HG03108 (cell line): ENCODE results near the gene CNNM2.
"Not testable (repeated sequence)": the region's sequence is repeated elsewhere in the genome, so short reads cannot be mapped to it uniquely, and the experiment has no call there.

Experiments
- ATAC-seq: cut with Tn5 transposase; IDR thresholded peaks from one replicate; pipeline ENCODE4 v1.9.1; 2021; ENCODE audit warnings: moderate library complexity; ENCODE audit not compliant: unreplicated experiment

CNNM2 gene

DNA sequence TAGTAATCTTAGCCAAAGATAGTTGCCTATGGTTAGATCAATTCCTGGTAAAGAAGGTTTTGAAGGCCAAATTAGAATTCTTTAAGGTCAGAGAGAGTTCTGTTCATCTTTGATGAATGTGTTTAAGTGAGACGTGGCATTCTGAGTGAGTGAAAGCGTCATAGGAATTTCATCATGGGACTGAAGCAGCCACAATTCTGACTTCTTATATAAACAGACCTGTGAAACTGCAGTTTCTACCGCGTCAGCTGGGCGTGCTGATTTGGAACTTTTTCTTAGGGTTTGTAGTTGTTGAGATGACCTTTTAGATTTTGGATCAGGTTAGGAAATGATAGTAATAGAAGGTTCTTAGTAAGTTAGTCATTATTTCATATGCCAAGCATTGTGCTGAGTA is 103.8 kb downstream of the CNNM2 start:
- ATAC-seq: no peak

DNA sequence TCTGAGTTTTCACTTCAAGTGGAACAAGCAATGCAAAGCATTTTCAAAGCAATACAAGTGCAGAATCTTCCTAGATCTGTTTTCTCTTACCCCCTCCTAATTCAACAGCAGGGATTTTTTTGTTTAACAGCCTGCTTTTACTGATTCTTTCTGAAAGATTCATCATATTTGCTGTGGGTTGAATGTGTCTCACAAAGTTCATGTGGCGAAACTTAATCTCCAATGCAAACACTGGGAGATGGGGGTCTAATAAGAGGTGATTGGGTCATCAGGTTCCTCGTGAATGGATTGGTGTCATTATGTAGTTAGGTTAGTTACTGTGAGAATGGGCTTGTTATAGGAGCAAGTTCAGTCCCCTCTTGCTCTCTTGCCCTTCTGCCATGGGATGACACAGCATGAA is 107.6 kb downstream of the CNNM2 start:
- no peak for ATAC-seq

DNA sequence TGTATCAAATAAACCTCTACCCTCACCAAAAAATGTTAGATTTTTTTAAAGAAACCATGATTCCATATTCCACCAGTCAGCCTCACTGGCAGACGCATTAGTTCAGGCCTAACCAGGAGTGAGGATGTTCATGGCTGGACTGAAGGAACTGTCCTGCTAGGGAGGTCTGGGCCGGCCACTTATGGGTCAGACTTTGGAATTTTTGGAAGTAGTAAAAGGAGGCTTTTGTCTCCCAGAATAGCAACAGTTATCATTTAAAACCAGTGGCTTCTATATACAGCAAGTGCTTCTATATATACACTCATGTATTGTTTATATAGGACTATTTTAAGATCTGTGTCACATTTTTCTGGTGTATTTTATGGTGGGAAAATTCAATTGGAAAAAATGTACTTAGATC is 120.5 kb downstream of the CNNM2 start:
- no peak for ATAC-seq

DNA sequence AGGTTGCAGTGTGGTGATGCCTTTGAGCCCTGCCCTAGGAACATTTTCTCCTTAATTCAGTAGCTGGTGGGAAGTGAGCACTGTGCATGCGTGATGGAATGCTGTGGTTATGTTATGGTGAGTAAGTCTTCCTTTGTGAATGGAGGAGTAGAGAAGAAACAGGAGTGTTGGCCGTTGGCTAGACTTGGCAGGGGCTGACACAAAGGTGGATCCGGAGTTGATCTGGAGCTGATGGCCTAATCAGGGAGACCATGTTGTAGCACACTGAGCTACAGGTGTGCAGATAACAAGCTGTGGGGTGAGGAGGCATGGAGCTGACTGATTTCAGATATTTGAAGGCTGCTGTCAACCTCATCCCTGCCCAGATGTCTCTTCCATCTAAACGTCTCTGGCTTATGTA is 122.3 kb downstream of the CNNM2 start:
- ATAC-seq: no peak

DNA sequence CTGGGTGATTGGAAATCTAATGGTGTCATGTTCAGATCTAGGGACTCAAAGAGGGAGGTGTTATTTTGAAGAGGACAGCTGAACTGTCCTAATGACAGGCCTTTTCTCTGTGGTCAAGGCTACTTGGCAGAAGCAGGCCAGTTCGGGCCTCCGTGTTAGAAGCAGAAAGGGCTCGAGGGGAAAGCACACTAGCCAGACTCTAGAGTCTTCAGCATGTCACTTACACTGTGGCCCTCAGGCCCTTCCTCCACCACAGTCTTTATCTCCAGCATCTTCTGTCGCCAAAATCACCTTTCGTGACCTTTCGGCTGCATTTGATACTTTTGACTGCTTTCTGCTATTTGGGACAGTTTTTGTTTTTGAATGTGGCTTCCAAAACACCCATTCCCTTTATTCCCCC is 123.3 kb downstream of the CNNM2 start:
- no peak for ATAC-seq

DNA sequence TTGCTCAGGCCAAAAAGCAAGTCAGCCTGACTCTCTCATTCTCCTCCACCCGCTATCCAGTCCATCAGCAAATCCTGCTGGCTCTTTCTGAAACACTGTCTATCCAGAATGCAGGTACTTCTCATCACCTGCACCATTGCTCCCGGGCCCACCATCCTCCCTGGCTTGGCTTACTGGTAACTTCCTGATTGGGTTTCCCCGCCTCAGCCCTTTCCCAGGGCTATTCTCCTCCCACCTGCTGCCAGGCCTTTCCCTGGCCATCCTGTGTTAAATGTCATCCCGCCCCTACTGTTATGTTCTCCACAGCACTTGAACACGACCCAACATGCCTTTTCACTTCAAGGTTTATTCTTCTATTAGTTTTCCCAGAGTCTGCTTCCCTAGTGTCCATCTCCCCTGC is 124.0 kb downstream of the CNNM2 start:
- ATAC-seq: no peak

DNA sequence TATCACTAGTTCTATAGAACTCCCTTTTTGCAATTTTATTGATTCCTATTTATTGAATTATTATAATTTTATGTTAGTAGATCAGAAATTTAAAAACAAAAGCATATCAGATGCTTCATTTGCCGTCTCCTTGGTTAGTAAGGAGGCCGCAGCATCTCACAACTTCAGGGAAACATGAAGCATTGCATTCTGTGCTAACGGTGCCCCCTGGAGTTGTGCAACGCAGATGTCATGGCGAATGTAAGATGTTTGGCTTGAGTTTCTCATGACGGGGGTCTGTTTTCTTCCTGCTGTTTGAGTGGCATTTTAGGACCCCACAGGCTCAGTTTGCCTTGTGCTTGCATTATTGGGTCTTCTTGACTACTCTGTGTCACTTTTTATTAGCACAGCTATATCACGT is 124.8 kb downstream of the CNNM2 start:
- ATAC-seq: no peak

DNA sequence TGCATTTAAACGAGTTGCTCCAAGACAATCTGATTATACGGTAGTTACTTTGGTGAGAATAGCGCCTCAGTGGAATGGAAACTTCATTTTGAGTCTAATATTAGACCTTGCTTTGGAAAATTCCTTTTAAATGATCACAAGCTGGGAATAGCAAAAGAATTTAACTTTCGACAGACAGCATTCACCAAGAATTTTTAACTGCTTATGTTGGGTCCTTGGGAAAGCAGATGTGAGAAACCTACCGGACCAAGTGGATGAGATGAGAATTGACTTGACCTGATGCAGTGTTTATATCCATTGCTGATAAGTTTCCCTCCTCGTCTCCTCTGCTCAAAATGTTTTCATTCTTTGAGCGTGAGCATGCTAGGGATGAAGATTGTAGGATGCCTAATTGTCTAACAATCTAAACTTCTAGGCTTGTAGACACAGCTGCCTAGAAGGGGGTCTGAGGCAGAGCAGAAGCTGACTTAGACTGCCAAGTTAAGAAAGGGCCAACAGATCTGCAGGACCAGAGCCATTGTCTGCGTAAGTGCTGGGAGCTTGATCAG is 126.9 kb downstream of the CNNM2 start:
- no peak for ATAC-seq

DNA sequence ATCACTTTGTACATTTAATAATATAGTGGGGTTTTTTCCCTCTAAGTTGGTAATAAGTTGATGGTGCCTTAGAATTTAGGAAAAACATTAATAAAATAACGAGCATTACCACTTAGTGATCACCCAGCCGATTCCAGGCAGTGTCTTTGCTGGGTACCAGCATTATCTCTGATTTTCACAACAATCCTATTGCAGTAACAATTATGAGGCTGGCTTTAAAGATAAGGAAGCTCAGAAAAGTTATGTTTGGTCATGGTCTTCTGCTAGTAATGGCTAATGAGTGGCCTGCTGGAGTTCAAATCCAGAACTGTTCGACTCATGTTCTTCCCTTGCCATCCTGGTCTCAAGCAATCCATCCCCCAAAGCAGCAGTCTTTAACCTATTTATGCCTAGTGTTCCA is 127.9 kb downstream of the CNNM2 start:
- no peak for ATAC-seq

DNA sequence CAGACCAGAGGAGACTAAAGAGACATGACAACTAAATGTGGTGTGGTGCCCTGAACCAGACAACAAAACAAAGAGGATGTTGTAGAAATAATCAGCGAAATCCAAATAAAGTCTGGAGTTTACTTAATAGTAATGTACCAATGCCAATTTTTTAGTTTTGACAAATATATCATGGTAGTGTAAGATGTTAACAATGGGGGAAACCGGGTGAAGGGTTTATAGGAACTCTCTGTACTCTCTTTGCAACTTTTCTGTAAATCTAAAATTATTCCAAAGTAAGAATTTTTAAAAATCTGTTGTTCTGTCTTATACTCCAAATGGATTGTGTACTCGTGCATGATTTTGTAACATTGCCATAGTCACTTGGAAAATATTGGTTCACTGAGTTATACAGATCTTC is 129.3 kb downstream of the CNNM2 start:
- no peak for ATAC-seq

DNA sequence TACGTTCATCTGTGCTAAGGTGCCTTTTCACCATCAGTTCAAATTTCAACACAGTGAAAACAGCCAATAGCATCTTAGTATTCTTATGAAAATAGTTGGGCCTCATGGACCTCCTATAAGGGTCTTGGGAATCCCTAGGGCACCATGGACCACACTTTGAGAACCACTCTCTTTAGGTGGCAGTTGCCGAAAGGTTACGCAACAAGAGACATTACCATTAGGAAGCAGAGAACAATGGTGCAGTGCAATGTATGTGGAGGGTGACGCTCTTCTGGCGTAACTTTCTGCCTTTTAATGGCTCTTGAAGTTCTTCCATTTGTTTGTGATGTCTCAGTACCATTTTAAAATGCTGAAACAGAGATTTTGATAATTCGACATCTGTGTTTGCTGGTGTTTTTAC is 131.1 kb downstream of the CNNM2 start:
- ATAC-seq: no peak

DNA sequence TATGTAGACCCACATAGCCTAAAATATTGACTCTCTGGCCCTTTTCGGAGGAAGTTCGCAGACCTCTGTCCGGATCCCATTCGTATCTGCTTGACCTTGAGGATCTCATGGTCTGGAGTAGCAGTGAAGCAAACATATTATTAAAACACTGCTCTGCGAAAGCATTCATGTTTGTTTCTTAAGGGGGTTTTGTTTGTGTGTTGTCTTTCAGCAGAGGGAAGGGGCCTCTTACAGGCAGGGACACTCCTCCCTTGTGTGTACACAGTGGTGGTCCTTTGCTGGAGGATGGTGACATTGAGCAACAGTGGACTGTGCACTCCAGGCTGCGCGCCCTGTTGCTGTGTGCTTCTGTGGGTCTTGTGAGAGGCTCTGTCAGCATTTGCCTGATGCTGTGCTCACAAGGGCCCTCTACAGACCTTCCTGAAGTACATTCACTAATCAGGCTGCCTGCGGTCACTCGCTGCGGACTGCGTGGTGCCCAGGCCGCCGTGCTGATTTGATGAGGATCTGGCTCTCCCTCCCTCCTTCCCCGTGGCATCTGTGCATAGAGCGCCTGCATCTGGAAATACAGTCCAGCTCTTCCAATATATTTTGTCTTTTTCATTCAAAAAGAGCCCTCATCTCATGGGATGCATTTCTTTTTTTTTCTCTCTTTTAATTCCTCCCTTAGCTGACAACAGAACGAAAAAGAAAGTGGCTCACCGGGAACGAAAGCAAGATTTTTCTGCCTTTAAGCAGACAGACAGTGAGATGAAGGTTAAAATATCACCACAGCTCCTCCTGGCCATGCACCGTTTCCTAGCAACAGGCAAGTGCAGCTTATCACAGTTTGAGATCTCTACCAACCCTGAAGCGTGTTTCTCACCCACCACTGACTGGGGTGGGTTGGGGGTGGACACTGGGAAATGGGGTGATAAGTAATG is 135.8 kb downstream of the CNNM2 start:
- peak; percentile 85 for ATAC-seq

DNA sequence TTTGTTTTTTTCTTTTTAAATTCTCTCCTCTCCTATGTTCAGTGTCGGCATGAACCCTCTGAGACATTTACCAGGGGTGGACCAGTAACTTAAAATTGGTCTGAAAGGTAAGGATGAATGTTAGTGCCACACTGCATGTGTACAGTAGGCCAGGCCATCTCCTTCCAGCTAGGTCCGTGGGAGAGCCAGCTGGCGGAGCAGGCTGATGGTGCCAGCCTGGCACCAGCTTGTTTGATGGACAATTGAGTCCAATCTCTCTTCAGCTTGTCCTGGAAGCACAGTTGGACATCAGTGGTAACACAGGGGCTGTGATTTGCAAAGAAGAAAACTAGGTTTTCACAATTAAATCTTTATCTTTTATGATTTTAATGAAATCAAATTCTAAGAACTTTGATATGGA is 136.5 kb downstream of the CNNM2 start:
- ATAC-seq: no peak

DNA sequence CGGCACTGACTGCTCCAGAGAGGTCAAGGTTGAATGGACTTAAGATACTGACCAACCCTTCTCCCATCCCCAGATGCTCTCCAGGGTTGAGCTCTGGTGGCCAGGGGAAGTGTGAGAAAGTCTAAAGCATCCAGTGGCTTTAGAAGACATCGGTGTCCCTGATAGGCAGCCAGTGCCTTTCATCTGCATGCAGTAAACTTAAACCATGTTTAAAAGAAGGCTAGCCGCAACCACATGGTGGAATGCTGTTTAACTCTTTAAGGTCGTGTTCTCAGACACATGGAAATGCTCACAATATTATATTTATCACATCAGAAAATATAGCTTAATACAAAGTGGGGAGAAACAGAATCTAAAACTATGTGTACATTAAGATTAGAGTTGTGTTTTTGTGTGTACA is 137.0 kb downstream of the CNNM2 start:
- ATAC-seq: no peak

DNA sequence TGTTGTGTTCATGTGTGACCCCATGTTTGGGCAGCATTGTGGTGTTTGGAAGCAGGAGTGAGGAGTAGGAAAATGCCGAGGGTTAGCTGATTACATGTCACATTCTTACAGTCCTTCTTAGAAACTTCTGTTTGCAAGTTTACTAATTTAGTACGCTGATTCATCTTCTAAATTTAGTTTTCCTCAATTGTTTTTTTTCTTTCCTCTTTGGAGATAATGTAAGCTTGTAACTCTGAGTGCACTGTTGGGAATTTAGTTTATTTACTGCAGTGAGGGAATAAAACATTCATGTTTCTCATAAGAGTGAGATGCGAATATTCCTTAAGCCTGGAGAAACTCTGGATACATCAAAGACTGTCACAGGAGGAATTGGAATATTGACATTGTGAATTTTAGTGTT is 139.9 kb downstream of the CNNM2 start:
- no peak for ATAC-seq

DNA sequence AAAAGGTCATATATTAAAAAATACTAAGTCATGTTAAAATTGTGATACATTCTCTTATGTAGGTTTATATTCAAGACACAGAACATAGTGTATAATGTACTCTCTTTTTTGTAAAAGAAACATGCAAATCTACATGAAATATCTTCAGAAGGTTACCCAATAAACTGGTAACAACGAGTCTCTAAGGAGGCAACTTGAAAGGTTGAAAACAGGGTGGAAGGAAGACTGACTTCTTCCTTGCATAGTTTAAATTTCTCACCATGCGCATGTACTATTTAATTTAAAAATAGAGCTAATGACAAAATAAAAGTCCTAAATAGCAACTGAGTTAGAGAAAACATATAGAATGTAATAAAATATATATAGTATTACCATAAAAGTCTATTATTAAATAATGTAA is 142.5 kb downstream of the CNNM2 start:
- ATAC-seq: no peak

DNA sequence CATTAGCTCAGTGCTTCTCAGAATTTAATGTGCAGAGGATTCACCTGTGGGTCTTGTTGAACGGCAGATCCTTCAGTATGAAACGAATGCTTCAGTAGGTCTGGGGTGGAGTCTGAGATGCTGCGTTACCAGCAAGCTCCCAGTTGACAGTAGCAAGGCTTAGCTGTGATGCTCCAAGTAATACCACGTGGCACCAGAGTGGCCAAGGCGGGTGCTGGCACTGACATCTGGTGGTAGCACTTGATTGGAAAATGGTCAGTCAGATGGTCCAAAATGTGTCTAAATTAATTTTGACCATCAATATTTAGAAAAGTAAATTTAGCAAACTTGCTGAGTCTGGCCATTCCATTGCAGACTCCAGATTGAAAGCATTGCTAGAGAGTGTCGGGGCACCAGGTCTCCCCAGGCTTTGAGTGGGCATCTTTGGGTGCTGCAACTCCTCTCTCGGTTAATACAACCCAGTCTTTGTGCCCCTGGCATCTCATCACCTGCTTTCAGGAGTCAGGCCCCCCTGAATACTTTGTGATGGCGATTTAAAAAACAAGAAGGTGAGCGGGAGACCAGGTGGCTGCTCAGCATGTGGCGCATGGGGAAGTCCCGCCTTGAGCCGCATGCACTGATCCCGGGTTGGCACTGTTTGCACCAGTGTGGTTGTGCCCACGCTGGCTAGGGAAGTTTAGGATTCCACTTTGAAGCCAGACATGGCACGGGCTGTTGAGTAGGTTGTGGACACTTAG is 144.9 kb downstream of the CNNM2 start:
- ATAC-seq: no peak

DNA sequence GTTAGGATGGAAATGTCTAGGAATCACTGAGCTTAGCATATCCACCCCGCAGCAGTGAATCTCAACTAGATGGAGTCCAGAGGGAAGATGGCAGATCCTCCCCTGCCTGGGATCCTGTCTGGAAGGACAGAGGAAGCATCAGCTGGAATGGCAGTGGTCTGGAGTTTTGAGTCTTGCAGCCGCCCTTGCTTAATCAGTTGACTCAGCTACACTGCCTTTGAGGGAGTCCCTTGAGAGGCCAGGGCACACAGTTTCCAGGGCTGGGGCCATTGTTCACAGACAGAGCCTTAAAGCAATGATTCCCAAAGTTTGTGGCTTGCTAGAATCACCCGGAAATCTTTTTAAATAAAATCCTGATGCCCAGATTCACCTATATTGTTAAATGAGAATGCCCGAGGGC is 146.9 kb downstream of the CNNM2 start:
- ATAC-seq: no peak

DNA sequence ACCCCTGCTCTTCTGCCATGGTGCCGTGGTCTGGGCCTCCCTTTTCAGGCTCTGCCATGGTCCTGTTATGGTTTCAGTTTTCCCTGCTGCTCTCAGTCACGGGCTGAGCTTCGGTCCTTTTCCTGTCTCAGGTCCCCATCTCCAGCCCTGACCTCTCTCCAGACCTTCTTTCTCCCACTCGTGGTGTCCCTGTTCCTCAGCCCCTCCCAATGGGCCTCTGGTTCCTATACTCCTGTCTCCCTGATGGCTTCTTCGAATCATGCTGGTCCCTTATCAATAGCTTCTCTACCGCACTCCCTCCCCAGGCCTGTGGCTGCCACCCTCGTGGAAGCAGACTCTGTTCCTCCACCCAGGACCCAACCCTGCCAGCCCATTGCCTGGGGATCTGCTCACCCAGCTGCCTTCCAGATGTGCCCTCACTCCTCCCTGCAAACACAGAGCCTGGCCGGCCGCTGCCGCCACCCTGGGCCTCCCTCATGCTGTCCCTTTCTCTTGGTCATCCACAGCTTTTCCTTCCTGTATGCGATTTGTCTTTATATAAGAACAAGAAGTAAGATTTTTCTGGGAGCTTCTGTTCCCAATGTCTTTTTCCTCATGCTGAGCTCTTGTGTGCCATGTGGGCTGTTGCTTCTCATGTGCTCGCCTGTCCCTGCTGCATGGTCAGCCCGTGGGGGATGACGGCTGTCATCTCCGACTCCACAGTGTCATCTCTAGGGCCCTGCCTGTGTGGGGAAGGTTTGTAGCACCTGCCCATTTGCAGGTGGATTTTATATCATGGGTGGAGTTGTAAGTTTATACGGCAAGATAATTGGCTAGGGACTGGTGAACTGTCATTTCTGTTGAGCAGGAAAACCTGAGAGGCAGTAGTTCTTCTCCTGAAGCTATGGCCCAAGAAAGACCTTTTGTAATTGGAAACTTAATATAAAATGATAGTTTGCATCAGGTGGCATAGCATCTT is 148.3 kb downstream of the CNNM2 start:
- no peak for ATAC-seq

DNA sequence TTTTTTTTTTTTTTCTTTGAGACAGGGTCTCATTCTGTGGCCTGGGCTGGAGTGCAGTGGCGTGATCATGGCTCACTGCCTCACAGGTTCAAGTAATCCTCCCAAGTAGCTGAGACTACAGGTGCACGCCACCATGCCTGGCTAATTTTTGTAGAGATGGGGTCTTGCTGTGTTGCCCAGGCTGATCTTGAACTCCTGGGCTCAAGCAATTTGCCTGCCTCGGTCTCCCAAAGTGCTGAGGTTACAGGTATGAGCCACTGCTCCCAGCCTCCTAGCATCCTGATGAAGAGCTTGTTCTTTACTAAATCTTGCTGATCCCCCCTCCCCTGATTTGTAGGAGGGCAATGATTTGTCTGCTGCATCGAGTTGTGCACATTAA is 149.0 kb downstream of the CNNM2 start:
- not testable (repeated sequence) for ATAC-seq

DNA sequence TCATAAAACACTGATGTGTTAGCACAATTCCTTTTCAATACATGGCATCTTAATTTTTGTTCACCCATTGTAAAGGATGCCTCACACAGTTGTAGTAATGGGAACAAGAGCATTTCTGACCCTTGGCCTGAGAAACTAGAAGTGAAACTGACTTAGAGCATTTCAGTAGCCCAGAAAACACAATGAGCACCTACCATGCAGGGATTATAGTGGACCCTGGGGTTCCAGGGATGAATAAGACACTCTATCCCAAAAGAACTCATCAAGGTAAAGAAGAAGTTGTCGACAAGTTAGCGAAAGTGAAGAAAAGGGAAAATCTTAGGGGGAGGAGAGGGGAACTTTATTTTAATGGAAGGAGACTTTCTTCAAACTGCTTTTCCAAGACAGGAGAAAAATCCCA is 149.4 kb downstream of the CNNM2 start:
- ATAC-seq: no peak
